GM18873 (cell line): ENCODE measurements around the gene SND1.

ENCODE experiments used
- ATAC-seq: cut with Tn5 transposase; IDR thresholded peaks from one replicate; pipeline ENCODE4 v1.9.1; 2021; ENCODE audit warnings: mild to moderate bottlenecking, moderate library complexity, moderate number of reproducible peaks; ENCODE audit not compliant: unreplicated experiment, low FRiP score

Gene SND1

DNA sequence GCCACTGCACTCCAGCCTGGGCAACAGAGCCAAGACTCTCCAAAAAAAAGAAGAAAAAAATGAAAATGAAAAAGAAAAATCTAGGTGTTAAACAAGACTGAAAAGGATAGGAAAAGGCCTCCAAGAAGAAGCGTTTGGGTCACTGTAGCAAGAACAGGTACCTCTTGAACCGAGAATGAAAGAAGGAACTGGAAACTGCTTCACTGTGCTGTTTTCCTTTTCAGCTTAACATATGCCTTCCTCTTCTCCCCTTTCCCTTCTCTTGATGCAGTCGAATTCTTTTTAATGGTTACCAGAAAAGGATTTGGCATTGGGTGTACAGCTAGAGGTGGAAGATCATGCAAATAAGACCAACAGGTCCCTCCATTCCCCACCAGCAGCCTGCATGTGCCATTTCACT, 351.2 kb downstream of the SND1 start:
- ATAC-seq: no peak

DNA sequence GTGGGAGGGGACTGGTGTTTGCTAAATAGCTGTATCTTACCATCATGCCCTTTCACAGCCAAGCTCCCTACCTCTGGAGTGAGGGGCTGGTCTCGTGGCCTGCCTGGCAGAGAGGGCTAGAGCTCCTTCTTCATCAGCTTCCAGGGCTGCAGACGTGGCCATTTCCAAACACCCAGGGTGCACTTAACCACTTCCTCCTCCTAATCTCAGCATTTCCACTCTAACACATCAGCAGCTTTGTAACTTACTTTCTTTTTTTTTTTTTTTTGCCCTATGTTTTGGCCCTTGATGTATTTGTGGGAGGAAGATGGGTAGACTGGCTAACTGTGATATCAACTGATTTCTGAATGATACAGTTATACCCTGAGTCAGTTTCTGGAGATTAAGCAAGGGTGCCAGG, 351.8 kb downstream of the SND1 start:
- ATAC-seq: no peak

DNA sequence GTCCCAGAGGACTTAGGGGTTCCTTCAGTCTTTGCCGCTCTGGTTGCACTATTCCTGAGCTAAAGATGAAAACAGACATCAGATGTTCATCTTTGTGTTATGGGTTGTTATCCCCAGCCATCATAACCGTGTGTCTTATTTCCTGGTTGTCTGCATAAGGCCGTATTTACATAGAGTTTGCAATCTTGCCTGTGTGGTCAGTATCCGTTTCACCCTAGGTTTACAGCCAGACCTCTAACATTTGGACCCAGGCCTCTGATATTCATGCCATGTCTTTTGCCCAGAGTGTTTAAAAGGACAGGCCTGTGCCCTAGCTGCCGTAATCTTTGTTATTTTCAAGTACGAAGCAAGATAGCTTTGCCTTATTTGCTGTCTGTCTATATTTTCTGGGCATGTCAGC, 352.6 kb downstream of the SND1 start:
- no peak for ATAC-seq

DNA sequence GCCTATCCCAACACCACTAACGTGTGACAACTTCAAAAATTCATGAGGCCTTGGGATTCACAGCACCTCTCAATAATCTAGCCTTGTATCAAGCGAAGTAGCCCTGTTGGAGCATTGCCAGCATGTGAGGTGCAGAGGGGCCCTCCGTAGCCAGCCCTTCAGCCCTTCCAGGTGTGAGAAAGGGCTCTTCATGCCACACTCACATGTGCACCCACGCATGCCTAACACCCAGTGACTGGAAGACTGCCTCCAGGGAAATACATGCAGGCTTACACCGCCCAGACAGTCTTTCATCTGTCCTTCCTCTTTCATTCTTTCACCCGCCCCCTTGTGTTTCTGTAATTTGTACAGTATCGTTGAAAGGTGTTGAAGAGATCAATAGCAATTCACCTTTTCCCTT, 353.1 kb downstream of the SND1 start:
- ATAC-seq: no peak

DNA sequence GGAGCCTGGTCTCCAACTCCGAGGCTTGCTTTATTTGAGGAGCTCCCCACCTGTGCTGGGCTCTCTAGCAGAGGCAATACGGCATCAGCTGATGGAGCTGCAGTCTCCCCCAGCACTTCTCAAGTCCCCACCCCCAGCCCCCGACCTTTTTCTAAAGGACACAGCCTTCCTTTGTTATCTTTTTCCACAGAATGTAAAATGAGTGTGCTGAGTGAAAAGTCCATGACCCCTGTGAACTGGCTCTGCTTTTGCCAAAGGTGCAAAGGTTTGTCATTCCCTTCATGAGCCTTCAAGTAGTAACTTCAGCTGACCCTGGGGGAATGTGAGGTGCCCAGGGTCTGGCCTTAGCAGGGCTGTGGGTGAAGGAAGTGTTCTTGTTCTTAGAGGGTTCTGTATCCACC, 353.8 kb downstream of the SND1 start:
- no peak for ATAC-seq

DNA sequence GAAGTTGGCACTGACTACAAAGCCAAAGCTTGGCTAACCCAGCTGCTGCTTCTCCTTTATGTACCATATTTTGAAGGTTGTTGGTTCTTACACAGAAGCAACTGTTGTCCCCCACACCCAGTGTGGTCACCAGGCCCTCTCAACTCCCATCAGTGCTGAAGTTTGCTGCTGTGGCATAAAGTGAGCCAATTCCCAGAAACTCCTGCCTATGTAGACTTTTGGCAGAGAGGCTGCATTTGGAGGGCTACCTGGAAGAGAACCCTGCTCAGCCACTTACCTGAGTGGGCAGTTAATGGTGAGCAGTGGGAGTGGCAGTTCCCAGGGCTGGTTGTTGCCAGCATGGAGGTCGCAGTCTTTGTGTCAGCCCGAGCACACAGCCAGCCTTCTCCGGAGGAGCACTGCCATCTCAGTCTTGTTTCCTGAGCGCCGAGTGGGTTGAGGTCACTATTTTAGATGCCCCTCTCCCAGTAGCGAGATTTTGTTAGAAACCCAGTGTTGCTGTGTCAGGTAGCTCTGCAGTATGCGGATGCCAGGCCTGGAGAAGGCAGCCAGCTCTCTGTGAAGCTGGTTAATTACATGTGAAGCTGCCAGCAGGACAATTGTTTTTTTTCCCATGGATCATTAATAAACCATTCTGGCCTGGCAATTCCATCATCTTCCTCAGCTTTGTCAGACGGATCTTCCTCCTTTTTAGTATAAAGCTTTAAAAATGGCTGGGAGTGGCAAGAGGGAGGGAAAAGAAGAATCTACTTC, 354.7 kb downstream of the SND1 start:
- ATAC-seq: no peak

DNA sequence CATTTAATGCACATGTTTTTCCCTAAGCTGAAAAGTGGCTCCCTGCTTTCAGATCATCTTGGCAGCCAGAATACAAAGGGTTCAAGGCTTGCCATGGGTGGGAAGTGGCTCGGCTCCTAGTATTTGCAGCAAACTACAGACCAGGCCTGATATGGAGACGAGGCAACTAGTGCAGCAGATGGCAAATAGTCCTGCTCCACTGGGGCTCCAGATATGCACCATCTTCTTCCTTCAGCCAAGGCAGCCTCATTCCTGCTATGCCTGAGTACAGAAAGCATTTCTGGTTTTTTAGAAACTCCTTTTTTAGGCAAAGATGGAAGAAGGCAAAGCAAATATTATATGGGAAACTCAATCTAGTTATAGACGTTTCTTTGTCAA, 355.3 kb downstream of the SND1 start:
- ATAC-seq: no peak

DNA sequence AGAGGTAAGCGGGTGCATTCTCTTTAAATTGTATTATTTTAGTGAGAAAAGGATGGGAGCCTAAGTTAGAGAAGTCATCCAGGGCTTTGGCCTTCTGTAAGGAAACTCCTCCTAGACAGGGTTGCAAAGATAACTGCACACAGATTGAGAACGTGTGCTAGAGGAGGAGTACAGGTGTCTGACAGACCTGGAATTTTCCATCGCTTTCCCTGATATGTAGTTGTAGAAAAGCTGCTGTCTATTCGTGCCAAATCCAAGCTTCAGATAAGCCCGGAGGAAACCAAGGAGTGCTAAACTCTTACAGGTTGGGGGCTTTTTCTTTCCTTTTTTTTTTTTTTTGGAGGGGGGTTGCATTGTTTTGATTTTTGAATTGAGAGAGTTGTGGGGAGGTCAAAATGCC, 356.1 kb downstream of the SND1 start:
- no peak for ATAC-seq

DNA sequence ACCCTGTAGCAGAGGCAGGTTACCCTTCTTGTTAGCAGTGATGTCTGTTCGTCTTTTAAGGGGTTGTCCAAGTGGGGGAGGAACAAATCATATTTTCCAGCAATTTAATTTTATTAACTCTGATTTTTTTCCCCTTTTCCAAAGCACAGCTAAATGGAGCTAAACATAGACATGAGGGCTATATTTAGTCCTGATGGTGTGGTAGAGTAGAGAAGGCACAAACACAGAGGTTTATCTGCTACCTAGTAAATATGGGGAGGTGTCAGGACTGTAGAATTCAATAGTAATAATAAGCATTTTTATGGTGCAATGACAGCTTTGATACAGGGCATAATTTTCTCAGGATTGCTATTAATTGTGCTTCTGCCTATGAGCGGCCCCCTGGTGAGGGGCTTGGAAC, 356.8 kb downstream of the SND1 start:
- no peak for ATAC-seq

DNA sequence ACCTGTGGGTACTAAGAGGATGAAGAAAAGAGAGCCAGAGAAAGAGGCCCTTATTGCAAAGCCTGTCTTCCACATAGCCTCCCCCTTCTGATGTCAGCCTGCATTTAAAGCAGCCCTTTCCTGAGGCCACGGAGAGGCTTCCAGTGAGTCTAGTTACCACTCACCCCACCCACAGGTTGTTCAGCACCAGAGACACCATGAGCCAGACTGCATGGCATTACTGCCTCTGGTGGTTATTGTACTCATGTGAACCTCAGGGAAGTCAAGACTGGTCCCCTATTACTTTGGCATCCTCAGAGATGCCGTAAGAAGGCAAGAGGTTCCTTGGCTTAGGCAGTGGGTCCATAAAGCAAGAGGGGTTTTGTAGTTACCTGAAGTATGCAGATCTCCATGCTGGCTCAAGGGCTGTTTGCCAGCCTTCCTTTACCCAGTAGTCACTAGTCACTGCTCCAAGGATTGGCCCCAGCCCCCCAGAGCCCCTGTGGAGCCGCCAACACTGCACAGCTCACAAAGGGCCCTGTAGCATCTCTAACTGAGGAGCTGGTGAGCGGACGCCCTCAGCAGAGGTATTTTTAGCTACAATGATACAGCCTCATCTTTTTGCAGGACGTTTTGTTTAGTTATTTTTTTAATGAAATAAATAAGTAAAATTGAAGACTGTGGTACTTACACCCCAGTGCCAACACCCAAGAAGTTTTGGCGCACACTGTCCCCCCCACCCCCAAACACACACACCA, 358.6 kb downstream of the SND1 start:
- no peak for ATAC-seq

DNA sequence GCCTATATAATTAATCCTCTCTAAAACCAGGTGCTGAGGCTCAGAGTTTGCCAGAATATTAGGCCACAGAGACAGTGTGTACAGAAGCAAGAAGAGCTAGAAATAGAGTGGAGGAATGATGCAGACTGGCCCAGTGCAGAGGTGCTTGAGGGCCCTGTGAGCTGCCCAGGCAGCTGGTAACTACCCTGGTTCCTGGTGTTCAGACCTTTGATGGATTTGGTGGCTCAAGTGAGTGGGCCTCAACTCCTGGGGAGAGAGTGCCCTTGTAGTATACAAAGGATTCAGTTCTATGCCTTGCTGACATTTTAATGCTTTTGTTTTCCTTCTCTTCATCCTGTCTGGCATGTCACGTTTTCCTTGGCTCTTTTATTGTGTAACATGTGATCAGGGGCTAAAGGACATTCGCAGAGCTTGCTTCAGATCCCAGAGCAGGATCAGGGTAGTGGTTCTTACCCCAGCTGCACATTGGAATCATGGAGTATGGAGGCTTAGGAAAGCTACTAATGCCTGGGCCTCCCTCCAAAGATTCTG, 359.2 kb downstream of the SND1 start:
- ATAC-seq: no peak

DNA sequence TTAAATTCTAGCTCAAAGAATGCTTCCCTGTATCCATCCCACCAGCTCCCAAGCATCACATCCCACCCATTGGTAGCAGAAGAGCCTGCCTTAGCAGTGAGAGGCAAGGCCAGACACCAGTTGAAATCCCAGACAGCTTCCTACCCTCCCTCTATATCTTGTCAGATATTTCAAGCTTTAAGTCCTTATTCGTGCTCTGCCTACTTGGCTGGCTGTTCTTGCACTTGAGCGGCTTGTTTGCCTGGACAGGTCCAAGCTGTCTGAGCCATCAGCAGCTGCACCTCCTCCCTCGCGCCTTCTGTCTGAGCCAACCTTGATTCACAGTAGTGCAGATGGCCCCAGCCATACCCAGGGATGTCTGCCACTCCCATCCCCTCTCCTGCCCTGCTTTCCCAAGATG, 362.8 kb downstream of the SND1 start:
- no peak for ATAC-seq

DNA sequence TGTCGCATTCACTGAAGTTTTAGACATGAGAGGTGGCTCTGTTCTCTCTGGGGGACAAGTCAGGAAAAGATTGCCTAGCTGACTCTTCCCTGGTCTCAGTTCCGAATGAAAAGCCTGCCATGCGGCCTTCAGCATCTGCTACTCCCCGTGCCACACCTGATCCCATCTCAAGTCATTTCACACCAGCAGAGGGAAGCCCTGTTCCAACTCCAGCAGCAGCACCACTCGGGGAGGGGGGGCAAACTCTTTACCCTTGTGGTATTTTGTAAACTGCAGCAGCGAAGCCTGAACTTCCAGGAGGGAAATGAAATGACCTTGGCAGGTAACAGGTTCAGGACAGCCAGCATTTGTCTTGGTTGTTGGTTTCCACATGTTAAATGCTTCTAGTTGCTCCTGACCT, 365.5 kb downstream of the SND1 start:
- no peak for ATAC-seq

DNA sequence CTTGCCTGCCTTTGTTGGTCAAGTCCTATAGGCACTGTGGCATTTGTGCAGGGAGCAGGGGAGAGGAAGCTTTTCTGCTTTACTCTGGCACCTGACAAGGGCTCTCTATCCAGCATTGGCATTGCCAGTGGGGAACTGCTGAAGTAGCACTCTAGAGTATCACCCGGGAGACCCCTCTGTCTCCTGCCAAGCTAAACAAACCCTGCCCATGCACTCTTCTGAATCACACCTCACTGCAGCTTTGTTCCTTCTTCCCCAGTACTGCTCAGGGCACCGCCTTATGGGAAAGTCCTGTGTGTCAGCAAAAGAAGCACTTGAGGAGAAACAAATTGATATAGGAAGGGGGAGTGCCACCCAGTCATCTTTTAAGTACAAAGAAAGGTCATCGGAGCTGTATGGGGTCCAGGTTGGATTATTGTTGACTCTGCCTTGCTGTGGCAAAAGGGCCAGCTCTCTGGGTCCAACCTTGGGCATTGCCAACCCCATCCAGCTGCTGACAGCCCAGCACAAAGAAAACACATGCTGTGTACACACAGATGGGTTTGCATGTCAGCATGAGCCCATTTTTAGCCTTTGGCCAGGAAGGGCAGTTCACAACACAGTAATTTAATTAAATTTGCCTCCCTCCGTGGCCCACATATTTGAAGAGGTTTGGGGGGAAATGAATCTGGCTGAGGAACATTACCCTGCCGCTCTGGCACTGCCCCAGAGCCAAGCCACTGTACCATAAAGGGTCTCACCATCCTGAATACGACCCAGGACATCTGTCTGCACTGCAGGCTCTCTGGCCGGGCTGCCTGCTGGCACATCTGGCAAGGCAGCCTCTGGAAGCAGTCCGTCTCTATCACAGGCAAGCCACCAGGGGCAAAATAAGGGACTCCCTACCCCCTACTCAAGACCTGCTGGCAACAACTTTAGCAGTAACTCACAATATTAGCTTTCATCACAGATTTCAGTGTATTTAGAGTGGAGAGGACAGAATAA, 366.2 kb downstream of the SND1 start:
- no peak for ATAC-seq

DNA sequence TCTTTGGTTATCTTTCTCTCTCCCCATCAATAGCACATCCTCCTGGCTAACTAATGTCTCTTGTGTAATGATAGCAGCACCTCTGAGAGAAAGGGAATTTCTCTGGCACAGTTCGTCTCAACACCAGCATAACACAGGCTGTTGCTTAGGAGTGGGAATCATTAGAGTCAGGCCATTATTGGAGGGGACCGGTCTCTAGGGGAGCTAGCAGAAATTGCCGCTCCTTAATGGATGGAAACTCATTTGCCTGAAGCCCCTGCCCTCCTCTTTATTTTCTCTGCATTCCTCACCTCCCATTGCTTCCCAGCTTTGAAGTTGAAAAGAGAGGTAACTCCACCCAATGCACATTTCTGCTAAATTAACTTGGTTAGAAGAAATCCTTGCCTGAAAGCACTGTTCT, 367.3 kb downstream of the SND1 start:
- no peak for ATAC-seq

DNA sequence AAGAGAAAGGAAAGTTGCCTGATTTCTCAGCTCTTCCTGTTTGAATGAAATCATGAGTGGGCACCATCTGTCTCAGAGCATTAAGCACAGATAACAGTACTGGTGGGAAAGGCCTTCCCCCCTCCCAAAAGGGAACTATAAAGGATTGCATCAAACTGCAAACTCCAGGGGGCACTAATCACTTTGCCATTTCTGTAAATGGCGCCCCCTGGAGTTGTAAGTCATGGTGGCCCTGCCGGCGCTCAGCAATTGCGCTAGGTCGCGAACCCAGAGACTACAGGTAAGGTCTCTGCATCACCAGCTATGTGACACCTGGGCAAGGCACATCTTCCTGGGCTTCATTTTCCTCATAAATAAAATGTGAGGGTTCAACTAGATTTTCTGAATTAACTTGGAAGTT, 368.2 kb downstream of the SND1 start:
- no peak for ATAC-seq

DNA sequence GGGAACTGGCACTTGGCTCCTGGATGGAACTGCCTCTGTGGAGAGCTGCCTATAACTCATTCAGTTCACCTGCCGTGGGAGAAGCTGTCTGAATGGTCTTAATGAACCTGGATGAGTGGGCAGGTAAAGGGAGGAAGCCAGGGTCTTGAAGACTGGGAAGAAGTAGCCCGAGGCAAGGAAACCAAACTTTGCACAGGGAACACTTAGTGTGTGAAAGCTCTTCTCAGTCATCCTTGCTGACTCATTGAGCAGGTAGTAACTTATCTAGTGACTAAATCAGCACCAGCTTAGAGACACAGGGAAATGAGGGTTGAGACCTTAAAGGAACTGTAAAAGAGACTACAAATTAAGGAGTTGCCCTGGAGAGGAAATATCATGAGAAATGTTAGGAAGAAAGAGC, 369.4 kb downstream of the SND1 start:
- no peak for ATAC-seq

DNA sequence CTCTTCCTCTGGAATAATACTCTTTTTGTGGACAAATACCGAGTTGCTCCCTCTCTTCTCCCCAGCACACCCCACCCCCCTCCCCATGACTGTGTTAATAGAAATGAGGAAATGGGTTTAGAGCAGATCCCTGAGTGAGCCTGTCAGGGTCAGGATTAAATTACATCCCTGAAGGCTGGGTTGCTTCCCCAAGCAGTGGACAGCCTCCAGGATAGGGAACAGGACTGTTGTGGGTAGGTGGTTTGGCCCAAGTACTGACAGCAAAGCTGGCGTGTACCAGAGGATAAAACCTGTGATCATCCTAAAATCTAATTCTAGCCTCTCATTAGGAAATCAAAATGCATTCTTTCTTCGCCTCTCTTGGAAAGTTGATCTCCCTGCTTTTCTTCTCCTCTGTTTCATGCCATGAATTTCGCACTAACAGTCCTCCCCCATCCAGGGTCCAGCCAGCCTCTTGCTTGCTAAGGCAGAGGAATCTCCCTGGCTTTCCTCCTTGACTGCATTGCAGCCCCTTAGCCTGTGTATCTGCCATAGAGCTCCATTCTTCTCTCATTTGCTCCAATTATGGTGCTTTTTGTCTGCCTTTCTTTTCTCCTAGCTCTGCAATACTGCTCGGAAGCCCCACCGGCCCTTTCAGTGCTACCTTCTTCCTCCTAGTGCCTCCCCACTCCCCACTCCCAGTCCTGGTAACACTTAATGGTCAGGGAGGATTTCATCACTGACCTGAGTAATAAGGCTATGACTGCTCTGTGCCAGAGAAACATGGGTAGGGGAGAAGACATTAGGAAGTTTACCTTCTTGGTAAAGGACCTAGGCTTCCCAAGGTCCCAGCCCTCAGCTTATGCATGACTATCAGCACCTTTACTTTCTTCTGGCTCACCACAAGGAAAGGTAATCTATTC, 370.9 kb downstream of the SND1 start:
- no peak for ATAC-seq

DNA sequence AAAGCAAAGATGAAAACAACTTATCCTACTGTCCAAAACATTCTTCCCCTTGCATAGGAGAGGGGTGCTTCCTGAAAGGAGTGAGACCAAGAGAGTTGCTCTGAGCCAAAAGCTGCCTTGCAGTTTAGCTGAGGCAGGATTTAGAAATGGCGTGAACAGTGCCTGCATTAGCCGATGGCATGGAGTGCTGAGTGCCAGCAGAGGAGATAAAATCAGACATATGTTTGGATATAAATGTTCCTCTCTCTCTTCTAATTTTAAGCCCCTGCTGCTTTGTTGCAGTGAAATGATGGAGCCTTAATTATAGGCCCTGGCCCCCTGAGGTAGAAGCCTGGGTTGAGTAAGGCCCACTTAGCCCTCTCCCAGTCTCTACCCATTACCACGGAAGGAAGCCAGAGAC, 372.2 kb downstream of the SND1 start:
- ATAC-seq: no peak

DNA sequence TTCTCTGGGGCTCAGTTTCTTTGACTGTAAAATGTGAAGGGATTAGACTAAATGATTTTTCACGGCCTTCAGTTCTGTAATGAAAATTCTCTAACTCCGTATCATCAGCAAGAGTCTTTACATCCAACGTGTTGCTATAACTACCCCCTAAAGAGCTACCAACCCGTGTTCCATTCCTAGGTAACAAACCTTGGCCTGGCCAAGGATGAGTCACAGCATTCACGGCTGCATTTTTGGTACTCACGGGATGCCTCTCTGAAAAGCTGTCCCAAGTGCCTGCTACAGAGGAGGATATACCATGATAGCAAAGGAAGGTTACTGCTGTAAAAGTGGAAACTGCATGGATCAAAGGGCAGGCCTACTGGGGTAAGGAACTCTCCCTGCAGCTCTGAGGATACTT, 373.4 kb downstream of the SND1 start:
- no peak for ATAC-seq
